Astrocyte (in vitro differentiated cells and primary cell): ENCODE results near the gene RYR2. TPM values are rescaled to one million over a fixed set of nuclear protein-coding genes. Genes with fewer than 3 reads are reported as not detected.

Source experiments
- DNase-seq: peaks from one replicate; pipeline ENCODE4 v3.0.0-alpha.2; 2010; ENCODE audit warnings: low read depth
- FAIRE-seq: peaks from 2 replicates; lab custom pipeline; 2011; peaks lifted over from hg19 to GRCh38; lab: Jason Lieb, UNC
- H2AFZ ChIP-seq: 2 replicates; pipeline ENCODE4 v1.6.0; 2012; ENCODE audit warnings: low read depth, low read length, inconsistent platforms
- H3K27ac ChIP-seq: 2 replicates; pipeline ENCODE4 v1.5.1; 2011; ENCODE audit warnings: low read depth, low read length, inconsistent platforms
- H3K27me3 ChIP-seq: 2 replicates; pipeline ENCODE4 v1.6.0; 2011; ENCODE audit warnings: low read length, inconsistent platforms; ENCODE audit not compliant: insufficient read depth
- H3K36me3 ChIP-seq: 2 replicates; pipeline ENCODE4 v1.5.1; 2011; ENCODE audit warnings: low read length, inconsistent platforms; ENCODE audit not compliant: insufficient read depth
- H3K4me1 ChIP-seq: 2 replicates; pipeline ENCODE4 v1.5.1; 2011; ENCODE audit warnings: low read length, inconsistent platforms; ENCODE audit not compliant: insufficient read depth
- H3K4me2 ChIP-seq: 2 replicates; pipeline ENCODE4 v1.6.0; 2012; ENCODE audit warnings: low read length, inconsistent platforms
- H3K4me3 ChIP-seq: 2 replicates; pipeline ENCODE4 v1.5.1; 2011; ENCODE audit warnings: low read depth, mild to moderate bottlenecking, low read length, inconsistent platforms; ENCODE audit not compliant: insufficient read depth
- H3K79me2 ChIP-seq: 2 replicates; pipeline ENCODE4 v1.6.0; 2012; ENCODE audit warnings: mild to moderate bottlenecking, low read length, inconsistent platforms; ENCODE audit not compliant: insufficient read depth
- H3K9ac ChIP-seq: 2 replicates; pipeline ENCODE4 v1.6.0; 2012; ENCODE audit warnings: mild to moderate bottlenecking, low read length, inconsistent platforms
- H3K9me3 ChIP-seq: 2 replicates; pipeline ENCODE4 v1.5.1; 2012; ENCODE audit warnings: low read depth, mild to moderate bottlenecking, low read length, inconsistent platforms; ENCODE audit not compliant: insufficient read depth
- H4K20me1 ChIP-seq: 2 replicates; pipeline ENCODE4 v1.6.0; 2012; ENCODE audit warnings: low read length, inconsistent platforms; ENCODE audit not compliant: insufficient read depth
- H3K27ac Mint-ChIP-seq: one replicate; pipeline ENCODE4 v1.8.0; 2021; ENCODE audit warnings: mild to moderate bottlenecking, mixed read lengths; ENCODE audit not compliant: unreplicated experiment
- H3K27me3 Mint-ChIP-seq: one replicate; pipeline ENCODE4 v1.8.0; 2021; ENCODE audit warnings: low read depth, mixed read lengths; ENCODE audit not compliant: unreplicated experiment
- H3K36me3 Mint-ChIP-seq: one replicate; pipeline ENCODE4 v1.8.0; 2021; ENCODE audit warnings: low read depth, mixed read lengths; ENCODE audit not compliant: unreplicated experiment
- H3K4me1 Mint-ChIP-seq: one replicate; pipeline ENCODE4 v1.8.0; 2021; ENCODE audit warnings: low read depth, mixed read lengths; ENCODE audit not compliant: unreplicated experiment
- H3K4me3 Mint-ChIP-seq: one replicate; pipeline ENCODE4 v1.8.0; 2021; ENCODE audit warnings: mild to moderate bottlenecking, moderate library complexity, mixed read lengths; ENCODE audit not compliant: unreplicated experiment
- H3K9me3 Mint-ChIP-seq: one replicate; pipeline ENCODE4 v1.8.0; 2021; ENCODE audit warnings: mild to moderate bottlenecking, mixed read lengths; ENCODE audit not compliant: unreplicated experiment
- CTCF ChIP-seq: IDR thresholded peaks from 2 replicates; pipeline ENCODE4 v1.5.1; 2011; ENCODE audit warnings: low read depth, mild to moderate bottlenecking, inconsistent platforms, low read length, moderate library complexity; ENCODE audit not compliant: insufficient read depth
- EZH2 ChIP-seq: IDR thresholded peaks from 2 replicates; pipeline ENCODE4 v1.6.1; 2012; ENCODE audit warnings: mild to moderate bottlenecking, low read length, inconsistent platforms; ENCODE audit not compliant: insufficient read depth
- total RNA-seq: library from RNA; stranded (reverse); gene quantifications from 2 replicates; pipeline ENCODE4 v1.2.1, GENCODE V29; 2021

RYR2 gene
- total RNA-seq, 1 donor from 2014 or later: 0.30 TPM

DNA sequence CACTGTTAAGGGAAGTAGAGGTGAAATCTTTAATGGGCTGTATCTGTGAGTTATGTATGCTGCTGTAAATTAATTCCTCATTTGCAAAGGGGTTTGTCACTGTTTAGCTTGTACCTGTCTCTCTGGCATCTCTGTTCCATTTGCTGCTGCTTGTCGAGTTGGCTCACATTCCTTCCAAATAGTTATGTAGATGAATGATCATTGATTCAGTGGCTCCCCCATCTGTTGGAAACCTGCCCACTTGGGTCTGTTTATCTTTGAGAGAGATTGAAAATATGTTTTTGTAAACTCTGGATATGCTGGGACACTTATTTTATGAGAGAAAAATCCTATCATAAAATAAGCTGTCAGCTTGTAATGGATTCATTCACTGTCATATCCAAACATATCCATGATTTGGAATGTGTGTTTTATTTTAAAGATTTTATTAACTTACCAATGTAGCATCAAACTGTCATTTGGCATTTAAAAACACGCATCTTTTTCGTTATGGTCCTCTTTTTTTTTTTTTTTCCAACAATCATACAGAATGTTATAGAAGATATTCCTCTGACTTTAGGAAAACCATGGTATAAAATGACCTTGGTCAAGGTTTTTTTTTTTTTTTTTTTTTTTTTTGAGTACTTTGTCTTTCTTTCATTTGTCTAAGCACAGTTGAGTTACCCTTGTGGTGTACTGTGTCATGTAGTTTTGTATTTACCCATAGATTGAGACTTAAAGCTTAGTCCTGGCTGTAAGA lies 3.5 kb downstream of the RYR2 start:
- Histone ChIP-seq H3K27me3 (peaks cover 40% of the 10 kb centered on the region), H3K4me2 (no peak overlapping the region), H3K36me3 (no peaks in the 10 kb centered on the region), H3K79me2 (no peaks in the 10 kb centered on the region), H2AFZ (no peak overlapping the region), H3K9me3 (peaks cover 4% of the 10 kb centered on the region), H3K4me1 (no peaks in the 10 kb centered on the region), H4K20me1 (no peaks in the 10 kb centered on the region), H3K9ac (no peak overlapping the region), H3K27ac (no peak overlapping the region), H3K4me3 (no peak overlapping the region)
- no peak overlapping the region for H3K27ac Mint-ChIP-seq
- H3K4me3 Mint-ChIP-seq: no peak overlapping the region
- H3K4me1 Mint-ChIP-seq: peaks cover 4% of the 10 kb centered on the region
- peaks cover 44% of the 10 kb centered on the region for H3K27me3 Mint-ChIP-seq
- DNase-seq: no peak
- no peak for FAIRE-seq
- H3K9me3 Mint-ChIP-seq: no peaks in the 10 kb centered on the region
- no peaks in the 10 kb centered on the region for H3K36me3 Mint-ChIP-seq
- no peak for TF ChIP-seq CTCF
- no peak for TF ChIP-seq EZH2

DNA sequence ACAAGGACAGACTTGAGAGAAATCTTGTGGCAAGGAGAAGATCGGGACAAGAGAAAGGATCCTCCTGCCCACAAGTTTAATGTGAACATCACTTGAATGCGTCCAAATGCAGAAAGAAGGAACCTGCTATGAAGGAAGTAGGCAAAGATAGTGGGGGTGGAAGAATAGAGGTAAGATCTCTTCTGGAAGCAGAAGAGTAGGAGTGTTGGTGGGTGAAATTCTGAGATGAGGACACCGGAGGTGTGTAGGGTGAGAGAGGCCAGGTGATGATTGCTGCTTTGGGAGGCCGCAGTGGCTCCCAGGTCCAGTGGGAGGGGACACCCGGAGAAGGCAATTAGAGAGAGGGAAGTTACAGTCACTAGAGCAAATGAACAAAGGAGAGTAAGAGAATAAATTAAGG lies 6.8 kb downstream of the RYR2 start:
- Histone ChIP-seq H3K9ac (no peak overlapping the region), H4K20me1 (no peaks in the 10 kb centered on the region), H3K4me2 (no peak overlapping the region), H3K79me2 (no peaks in the 10 kb centered on the region), H3K27ac (no peak overlapping the region), H3K27me3 (peaks cover 17% of the 10 kb centered on the region), H3K9me3 (peaks cover 4% of the 10 kb centered on the region), H3K36me3 (no peaks in the 10 kb centered on the region), H3K4me3 (no peak overlapping the region), H2AFZ (no peak overlapping the region), H3K4me1 (no peaks in the 10 kb centered on the region)
- no peak for FAIRE-seq
- peaks cover 29% of the 10 kb centered on the region for H3K27me3 Mint-ChIP-seq
- H3K4me3 Mint-ChIP-seq: no peak overlapping the region
- H3K27ac Mint-ChIP-seq: no peak overlapping the region
- DNase-seq: no peak
- H3K36me3 Mint-ChIP-seq: no peaks in the 10 kb centered on the region
- H3K9me3 Mint-ChIP-seq: no peaks in the 10 kb centered on the region
- no peaks in the 10 kb centered on the region for H3K4me1 Mint-ChIP-seq
- no peak for TF ChIP-seq CTCF
- TF ChIP-seq EZH2: no peak

DNA sequence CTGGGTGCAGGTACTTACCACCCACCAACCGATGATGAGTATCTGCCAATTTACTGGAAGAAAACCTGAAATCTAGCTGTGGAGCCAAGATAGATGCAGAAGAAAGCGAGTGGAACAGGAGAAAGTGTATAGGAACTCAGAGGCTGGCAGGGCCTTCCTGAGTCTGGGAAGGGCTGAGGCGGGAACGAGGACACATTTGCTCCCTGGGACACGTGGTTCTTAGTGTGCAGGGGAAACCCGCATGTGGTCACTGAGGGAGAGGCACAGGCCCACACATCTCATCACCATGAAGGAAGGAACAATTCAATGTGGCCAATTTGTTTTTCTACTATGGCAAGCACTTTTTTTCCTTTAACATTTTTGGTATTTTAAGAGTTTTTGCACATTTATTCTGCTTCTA lies 8.2 kb downstream of the RYR2 start:
- H4K20me1 ChIP-seq: no peaks in the 10 kb centered on the region

More for the DNA sequence above, 8.2 kb downstream of the RYR2 start:
- no peak overlapping the region for H2AFZ ChIP-seq
- H3K4me3 ChIP-seq: no peak overlapping the region
- no peaks in the 10 kb centered on the region for H3K4me1 ChIP-seq
- Mint-ChIP-seq H3K36me3 (no peaks in the 10 kb centered on the region), H3K4me3 (no peak overlapping the region), H3K9me3 (no peaks in the 10 kb centered on the region), H3K27ac (no peak overlapping the region), H3K4me1 (no peaks in the 10 kb centered on the region), H3K27me3 (peaks cover 20% of the 10 kb centered on the region)
- H3K9me3 ChIP-seq: peaks cover 4% of the 10 kb centered on the region
- TF ChIP-seq EZH2 (no peak), CTCF (no peak)
- H3K9ac ChIP-seq: no peak overlapping the region
- DNase-seq (no peak), FAIRE-seq (no peak)
- H3K27ac ChIP-seq: no peak overlapping the region
- H3K4me2 ChIP-seq: no peak overlapping the region
- no peaks in the 10 kb centered on the region for H3K79me2 ChIP-seq
- no peaks in the 10 kb centered on the region for H3K36me3 ChIP-seq
- peaks cover 4% of the 10 kb centered on the region for H3K27me3 ChIP-seq
